ENCODE data around the gene MAPRE2. TPM values are rescaled to one million over a fixed set of nuclear protein-coding genes. Genes with fewer than 3 reads are reported as not detected.

Gene MAPRE2
- total RNA-seq, 1 experiment from 2014 or later: 16.4 TPM

DNA sequence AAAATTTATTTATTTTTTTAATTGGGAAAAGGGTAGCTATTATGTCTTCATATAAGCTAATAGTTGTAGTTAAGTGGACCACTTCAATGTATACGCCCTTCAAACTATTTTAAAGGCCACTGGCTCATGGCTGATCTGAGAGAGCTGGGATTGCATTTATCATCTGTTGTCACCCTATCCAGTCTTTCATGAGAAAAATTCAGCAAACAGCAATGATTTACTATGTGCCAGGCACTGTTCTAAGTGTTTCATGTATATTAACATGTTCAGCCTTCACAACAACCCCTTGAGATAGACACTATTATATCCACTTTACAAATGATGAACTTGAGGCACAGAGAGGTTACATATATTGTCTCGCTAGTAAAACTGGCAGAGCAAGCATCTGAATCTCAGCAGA is 133.5 kb downstream of the MAPRE2 start:
- no peaks in the 10 kb centered on the region for H3K27me3 ChIP-seq (replicated peaks; ENCODE audit: insufficient read depth, low read depth, low read length, poor library complexity)
- H3K27ac ChIP-seq (ENCODE audit: low read depth, low read length, poor library complexity, severe bottlenecking): no peak overlapping the region
- H3K4me1 ChIP-seq (ENCODE audit: insufficient read depth, low read length, poor library complexity, severe bottlenecking): no peaks in the 10 kb centered on the region
- intact Hi-C loops (cut with micrococcal nuclease; ENCODE audit: unreplicated experiment): no loop called here
- no peaks in the 10 kb centered on the region for H3K36me3 ChIP-seq (ENCODE audit: insufficient read depth, low read length, poor library complexity, severe bottlenecking)
- no peak for TF ChIP-seq EZH2 (IDR thresholded peaks at IDR 0.05; ENCODE audit: borderline replicate concordance, low read depth, low read length, poor library complexity, severe bottlenecking)
- TF ChIP-seq, protein P1, sequence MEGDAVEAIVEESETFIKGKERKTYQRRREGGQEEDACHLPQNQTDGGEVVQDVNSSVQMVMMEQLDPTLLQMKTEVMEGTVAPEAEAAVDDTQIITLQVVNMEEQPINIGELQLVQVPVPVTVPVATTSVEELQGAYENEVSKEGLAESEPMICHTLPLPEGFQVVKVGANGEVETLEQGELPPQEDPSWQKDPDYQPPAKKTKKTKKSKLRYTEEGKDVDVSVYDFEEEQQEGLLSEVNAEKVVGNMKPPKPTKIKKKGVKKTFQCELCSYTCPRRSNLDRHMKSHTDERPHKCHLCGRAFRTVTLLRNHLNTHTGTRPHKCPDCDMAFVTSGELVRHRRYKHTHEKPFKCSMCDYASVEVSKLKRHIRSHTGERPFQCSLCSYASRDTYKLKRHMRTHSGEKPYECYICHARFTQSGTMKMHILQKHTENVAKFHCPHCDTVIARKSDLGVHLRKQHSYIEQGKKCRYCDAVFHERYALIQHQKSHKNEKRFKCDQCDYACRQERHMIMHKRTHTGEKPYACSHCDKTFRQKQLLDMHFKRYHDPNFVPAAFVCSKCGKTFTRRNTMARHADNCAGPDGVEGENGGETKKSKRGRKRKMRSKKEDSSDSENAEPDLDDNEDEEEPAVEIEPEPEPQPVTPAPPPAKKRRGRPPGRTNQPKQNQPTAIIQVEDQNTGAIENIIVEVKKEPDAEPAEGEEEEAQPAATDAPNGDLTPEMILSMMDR (conservative IDR thresholded peaks at IDR 0.05; ENCODE audit: low read depth, low read length): no peak
- ChIA-PET POLR2A (ENCODE audit: low non-redundant PET) (no interaction called here), CTCF (no interaction called here)
- no TSS peak for BruUV-seq (replicated peaks)
- H3K9me3 ChIP-seq (ENCODE audit: low read depth, low read length, poor library complexity, severe bottlenecking): no peaks in the 10 kb centered on the region
- DNase-seq (ENCODE audit: low spot score): no peak
- H3K4me3 ChIP-seq (ENCODE audit: low read depth, low read length, poor library complexity, severe bottlenecking): no peak overlapping the region

DNA sequence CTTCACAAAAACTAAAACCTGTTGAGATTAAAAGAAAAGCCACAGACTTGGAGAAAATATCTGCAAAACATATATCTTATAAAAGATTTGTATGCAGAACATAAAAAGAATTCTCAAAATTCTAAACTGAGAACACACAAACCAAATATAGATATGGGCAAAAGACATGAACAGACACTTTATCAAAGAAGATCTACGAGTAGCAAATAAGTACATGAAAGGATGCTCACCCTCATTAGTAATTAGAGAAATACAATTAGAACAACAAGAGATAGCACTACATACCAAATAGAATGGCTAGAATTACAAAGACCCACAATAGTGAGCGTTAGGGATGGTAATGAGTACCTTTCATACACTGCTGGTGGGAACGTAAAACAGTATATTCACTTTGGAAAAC is 135.7 kb downstream of the MAPRE2 start:
- Histone ChIP-seq H3K27me3 (replicated peaks; ENCODE audit: insufficient read depth, low read depth, low read length, poor library complexity) (no peaks in the 10 kb centered on the region), H3K9me3 (ENCODE audit: low read depth, low read length, poor library complexity, severe bottlenecking) (no peaks in the 10 kb centered on the region), H3K36me3 (ENCODE audit: insufficient read depth, low read length, poor library complexity, severe bottlenecking) (no peaks in the 10 kb centered on the region), H3K27ac (ENCODE audit: low read depth, low read length, poor library complexity, severe bottlenecking) (no peak overlapping the region), H3K4me3 (ENCODE audit: low read depth, low read length, poor library complexity, severe bottlenecking) (no peak overlapping the region), H3K4me1 (ENCODE audit: insufficient read depth, low read length, poor library complexity, severe bottlenecking) (no peaks in the 10 kb centered on the region)
- intact Hi-C loops (cut with micrococcal nuclease; ENCODE audit: unreplicated experiment): no loop called here
- CTCF ChIA-PET: no interaction called here
- no peak for DNase-seq (ENCODE audit: low spot score)
- POLR2A ChIA-PET (ENCODE audit: low non-redundant PET): no interaction called here
- no TSS peak for BruUV-seq (replicated peaks)
- no peak for TF ChIP-seq EZH2 (IDR thresholded peaks at IDR 0.05; ENCODE audit: borderline replicate concordance, low read depth, low read length, poor library complexity, severe bottlenecking)
- TF ChIP-seq, protein P1 (conservative IDR thresholded peaks at IDR 0.05; ENCODE audit: low read depth, low read length): no peak

DNA sequence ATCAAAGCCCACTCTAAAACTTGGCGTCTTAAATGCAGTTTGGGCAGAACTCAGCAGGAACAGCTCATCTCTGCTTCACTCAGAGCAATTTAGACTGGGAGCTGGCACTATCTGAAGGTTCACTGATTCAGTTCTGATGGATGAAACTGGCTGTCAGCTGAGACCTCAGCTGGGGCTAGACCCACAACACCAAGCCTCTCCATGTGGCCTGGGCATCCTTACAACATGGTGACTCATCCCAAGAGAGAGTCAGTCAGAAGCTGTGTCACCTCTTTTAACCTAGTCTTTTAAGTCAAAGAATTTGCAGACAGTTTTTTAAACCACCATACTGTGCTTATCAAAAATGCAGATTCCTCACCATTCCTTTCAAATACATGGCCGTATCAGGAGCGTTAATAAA is 137.0 kb downstream of the MAPRE2 start:
- no peaks in the 10 kb centered on the region for H3K36me3 ChIP-seq (ENCODE audit: insufficient read depth, low read length, poor library complexity, severe bottlenecking)
- intact Hi-C loops (cut with micrococcal nuclease; ENCODE audit: unreplicated experiment): no loop called here
- no TSS peak for BruUV-seq (replicated peaks)
- no peak overlapping the region for H3K4me3 ChIP-seq (ENCODE audit: low read depth, low read length, poor library complexity, severe bottlenecking)
- no peaks in the 10 kb centered on the region for H3K9me3 ChIP-seq (ENCODE audit: low read depth, low read length, poor library complexity, severe bottlenecking)
- DNase-seq (ENCODE audit: low spot score): no peak
- no peaks in the 10 kb centered on the region for H3K4me1 ChIP-seq (ENCODE audit: insufficient read depth, low read length, poor library complexity, severe bottlenecking)
- CTCF ChIA-PET: no interaction called here
- no peaks in the 10 kb centered on the region for H3K27me3 ChIP-seq (replicated peaks; ENCODE audit: insufficient read depth, low read depth, low read length, poor library complexity)
- POLR2A ChIA-PET (ENCODE audit: low non-redundant PET): no interaction called here
- no peak for TF ChIP-seq EZH2 (IDR thresholded peaks at IDR 0.05; ENCODE audit: borderline replicate concordance, low read depth, low read length, poor library complexity, severe bottlenecking)
- TF ChIP-seq, protein P1 (conservative IDR thresholded peaks at IDR 0.05; ENCODE audit: low read depth, low read length): no peak
- H3K27ac ChIP-seq (ENCODE audit: low read depth, low read length, poor library complexity, severe bottlenecking): no peak overlapping the region
